GM19467 (cell line): Measurements from ENCODE around the gene FASTK.
"Not testable (repeated sequence)": the region's sequence is repeated elsewhere in the genome, so short reads cannot be mapped to it uniquely, and the experiment has no call there.

Source experiments
- ATAC-seq: cut with Tn5 transposase; IDR thresholded peaks from one replicate; pipeline ENCODE4 v1.9.1; 2021; ENCODE audit warnings: mild to moderate bottlenecking, moderate library complexity; ENCODE audit not compliant: unreplicated experiment

The FASTK gene

GRCh38 chr7:151032936-151033863 is 47.4 kb downstream of the FASTK start:
- no peak for ATAC-seq

DNA sequence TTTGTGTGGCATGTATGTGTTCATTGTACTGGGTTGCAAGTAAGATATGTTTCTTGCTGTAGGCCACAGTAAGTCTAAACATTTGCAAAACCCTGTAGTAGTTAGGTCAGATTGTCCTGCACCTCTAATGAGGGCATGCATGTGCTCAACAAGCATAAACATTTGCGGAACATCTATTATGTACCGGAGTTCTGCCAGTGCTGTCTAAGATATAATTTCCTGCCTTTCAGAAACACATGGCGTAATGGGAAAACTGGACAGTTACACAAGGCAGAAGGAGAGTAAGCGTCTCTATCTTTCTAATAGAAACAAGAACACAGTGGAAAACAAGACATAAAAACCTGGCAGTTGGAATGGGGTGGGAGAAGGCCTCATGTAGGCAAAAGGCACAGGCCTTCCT is 49.6 kb downstream of the FASTK start:
- ATAC-seq: no peak

GRCh38 chr7:151028948-151029501 is 51.6 kb downstream of the FASTK start:
- ATAC-seq: no peak

- ATAC-seq: peak; percentile 98
These were observed 52.3 kb downstream of the FASTK start, which contains the start of gene ABCB8 for GRCh38 chr7:151028131-151028947. Gene ABCB8, plus strand, starts transcription at chr7:151028450. Its CDS starts 66 bp downstream, at chr7:151028516.

DNA sequence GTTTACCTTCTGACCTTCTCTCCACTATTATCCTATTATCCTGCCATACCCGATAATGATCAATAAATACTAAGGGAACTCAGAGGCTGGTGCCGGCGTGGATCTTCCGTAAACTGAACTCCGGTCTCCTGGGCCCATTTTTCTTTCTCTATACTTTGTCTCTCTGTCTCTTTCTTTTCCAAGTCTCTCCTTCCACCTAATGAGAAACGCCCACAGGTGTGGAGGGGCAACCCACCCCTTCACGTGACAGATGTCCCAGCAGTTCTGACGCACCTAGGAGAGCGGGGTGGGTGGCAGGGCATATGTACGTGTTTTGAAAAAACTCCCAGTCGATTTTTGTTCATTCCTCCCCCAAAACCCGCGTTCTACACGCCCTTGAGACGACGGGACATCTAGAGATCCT is 52.9 kb downstream of the FASTK start:
- peak; percentile 1 for ATAC-seq

GRCh38 chr7:151026771-151027727 is 53.6 kb downstream of the FASTK start:
- not testable (repeated sequence) for ATAC-seq
